Vagina (tissue), 2 donors: ENCODE data around the gene PRR23E.

Experiments
- POLR2A ChIP-seq, 2 donors: fragments of 450-650 bp; IDR thresholded peaks; one replicate each; pipeline ENCODE4 v1.6.1; 2017; ENCODE audit warnings: antibody characterized with exemption in 2 of 2, mild to moderate bottlenecking in 2 of 2, moderate library complexity in 2 of 2
- TF ChIP-seq, protein P1 (sequence below), 3 experiments: fragments of 450-650 bp in 2 of 3; fragments of 200-600 bp in 1 of 3; sonication (generic) in 1 of 3; IDR thresholded peaks; one replicate each; pipeline ENCODE4 v1.5.1; 2017 to 2019; ENCODE audit warnings: antibody characterized with exemption in 3 of 3, mild to moderate bottlenecking in 2 of 3, moderate library complexity in 2 of 3

DNA sequence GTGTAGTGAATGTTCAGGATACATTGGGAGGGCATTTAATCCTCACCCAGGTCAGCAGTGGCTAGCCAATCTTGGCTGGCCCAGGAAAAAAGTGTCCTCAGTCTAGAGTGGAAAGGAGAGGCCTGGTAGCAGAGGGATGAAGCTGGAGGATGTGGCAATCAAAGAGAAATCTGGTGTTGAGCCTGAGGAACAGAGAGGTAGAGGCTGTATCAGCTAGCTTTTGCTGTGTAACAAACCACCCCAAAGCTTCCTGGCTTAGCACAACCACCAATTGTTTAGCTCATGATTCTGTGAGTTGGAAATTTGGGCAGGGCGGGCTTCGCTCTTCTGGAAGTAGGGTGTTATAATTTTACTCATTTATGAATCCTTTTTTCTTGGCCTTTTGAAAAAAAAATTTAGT lies 49.8 kb upstream of the PRR23E start:
- TF ChIP-seq, protein P1, sequence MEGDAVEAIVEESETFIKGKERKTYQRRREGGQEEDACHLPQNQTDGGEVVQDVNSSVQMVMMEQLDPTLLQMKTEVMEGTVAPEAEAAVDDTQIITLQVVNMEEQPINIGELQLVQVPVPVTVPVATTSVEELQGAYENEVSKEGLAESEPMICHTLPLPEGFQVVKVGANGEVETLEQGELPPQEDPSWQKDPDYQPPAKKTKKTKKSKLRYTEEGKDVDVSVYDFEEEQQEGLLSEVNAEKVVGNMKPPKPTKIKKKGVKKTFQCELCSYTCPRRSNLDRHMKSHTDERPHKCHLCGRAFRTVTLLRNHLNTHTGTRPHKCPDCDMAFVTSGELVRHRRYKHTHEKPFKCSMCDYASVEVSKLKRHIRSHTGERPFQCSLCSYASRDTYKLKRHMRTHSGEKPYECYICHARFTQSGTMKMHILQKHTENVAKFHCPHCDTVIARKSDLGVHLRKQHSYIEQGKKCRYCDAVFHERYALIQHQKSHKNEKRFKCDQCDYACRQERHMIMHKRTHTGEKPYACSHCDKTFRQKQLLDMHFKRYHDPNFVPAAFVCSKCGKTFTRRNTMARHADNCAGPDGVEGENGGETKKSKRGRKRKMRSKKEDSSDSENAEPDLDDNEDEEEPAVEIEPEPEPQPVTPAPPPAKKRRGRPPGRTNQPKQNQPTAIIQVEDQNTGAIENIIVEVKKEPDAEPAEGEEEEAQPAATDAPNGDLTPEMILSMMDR (IDR thresholded peaks at IDR 0.05) = no peak
- TF ChIP-seq POLR2A (IDR thresholded peaks at IDR 0.05) = no peak
